Epithelial cell of proximal tubule (primary cell): ENCODE results near the gene SPATA31E1. TPM values are rescaled to one million over a fixed set of nuclear protein-coding genes. Genes with fewer than 3 reads are reported as not detected.
"Not testable (repeated sequence)": the region's sequence is repeated elsewhere in the genome, so short reads cannot be mapped to it uniquely, and the experiment has no call there.

Experiments used
- DNase-seq: peaks from one replicate; pipeline ENCODE4 v3.0.0-alpha.2; 2011; ENCODE audit warnings: low read depth
- H3K4me3 ChIP-seq: 2 replicates; pipeline ENCODE4 v1.5.1; 2011; ENCODE audit warnings: low read depth, mild to moderate bottlenecking, low read length
- total RNA-seq: library from RNA; depleted of rRNA; stranded (reverse); fragments of >200 nt; gene quantifications from 2 replicates; pipeline ENCODE4 v1.2.3, GENCODE V29; 2015
- TF ChIP-seq, protein P1 (sequence below): conservative IDR thresholded peaks from 2 replicates; pipeline ENCODE4 v1.5.1; 2012; ENCODE audit warnings: low read depth, mild to moderate bottlenecking, low read length

The SPATA31E1 gene
- total RNA-seq, 1 donor from 2014 or later, result not detected

- TF ChIP-seq, protein P1, sequence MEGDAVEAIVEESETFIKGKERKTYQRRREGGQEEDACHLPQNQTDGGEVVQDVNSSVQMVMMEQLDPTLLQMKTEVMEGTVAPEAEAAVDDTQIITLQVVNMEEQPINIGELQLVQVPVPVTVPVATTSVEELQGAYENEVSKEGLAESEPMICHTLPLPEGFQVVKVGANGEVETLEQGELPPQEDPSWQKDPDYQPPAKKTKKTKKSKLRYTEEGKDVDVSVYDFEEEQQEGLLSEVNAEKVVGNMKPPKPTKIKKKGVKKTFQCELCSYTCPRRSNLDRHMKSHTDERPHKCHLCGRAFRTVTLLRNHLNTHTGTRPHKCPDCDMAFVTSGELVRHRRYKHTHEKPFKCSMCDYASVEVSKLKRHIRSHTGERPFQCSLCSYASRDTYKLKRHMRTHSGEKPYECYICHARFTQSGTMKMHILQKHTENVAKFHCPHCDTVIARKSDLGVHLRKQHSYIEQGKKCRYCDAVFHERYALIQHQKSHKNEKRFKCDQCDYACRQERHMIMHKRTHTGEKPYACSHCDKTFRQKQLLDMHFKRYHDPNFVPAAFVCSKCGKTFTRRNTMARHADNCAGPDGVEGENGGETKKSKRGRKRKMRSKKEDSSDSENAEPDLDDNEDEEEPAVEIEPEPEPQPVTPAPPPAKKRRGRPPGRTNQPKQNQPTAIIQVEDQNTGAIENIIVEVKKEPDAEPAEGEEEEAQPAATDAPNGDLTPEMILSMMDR, result no peak
- H3K4me3 ChIP-seq, result no peak overlapping the region
Observed at GRCh38 chr9:87889882-87890252, 7.2 kb downstream of the SPATA31E1 start.

DNA sequence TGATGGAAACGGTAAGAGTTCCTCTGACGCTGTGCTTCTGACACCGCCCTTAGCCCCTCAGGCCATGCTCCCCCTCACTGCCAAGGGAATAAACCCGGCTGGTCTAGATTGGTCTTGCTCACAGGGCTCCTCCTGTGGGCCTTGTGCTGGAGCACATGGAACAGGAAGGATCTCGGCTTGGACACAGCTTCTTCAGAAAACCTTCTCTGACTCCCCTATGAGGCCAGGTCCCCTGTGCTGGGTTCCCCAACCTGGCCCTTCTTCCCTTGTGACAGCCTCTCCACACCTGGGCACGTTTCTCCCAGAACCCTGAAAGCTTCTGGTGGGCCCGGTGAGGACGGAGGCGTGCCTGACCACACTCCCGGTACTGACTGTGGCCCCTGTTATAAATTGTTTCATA, 8.2 kb downstream of the SPATA31E1 start:
- no peak for DNase-seq
- H3K4me3 ChIP-seq, result no peak overlapping the region
- TF ChIP-seq, protein P1, result no peak

More at GRCh38 chr9:87889882-87890252, 7.2 kb downstream of the SPATA31E1 start:
- DNase-seq, result no peak

- no peak for DNase-seq
- H3K4me3 ChIP-seq, result no peak overlapping the region
- TF ChIP-seq, protein P1, result no peak
Observed at GRCh38 chr9:87891754-87892153, 9.1 kb downstream of the SPATA31E1 start.

DNA sequence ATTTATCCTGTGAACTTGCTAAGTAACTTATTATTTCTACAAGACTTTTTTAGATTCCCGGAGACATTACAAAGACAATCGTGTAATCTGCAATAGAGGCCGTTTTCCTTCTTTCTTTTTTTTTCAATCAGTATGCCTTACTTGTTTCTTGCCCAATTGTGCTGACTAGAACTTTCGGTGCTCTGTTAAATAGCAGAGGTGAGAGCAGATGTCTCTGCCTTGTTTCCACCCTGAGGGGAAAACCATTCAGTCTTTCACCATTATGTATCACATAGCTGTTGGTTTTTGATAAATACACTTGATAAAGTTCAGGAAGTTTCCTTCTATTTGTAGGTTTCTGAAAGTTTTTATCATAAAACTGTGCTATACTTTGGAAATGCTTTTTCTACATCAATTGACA, 10.3 kb downstream of the SPATA31E1 start:
- TF ChIP-seq, protein P1, result no peak
- DNase-seq, result no peak
- no peak overlapping the region for H3K4me3 ChIP-seq

GRCh38 chr9:87894998-87895625, 12.4 kb downstream of the SPATA31E1 start:
- H3K4me3 ChIP-seq, result no peak overlapping the region
- no peak for DNase-seq
- TF ChIP-seq, protein P1, result no peak

- TF ChIP-seq, protein P1, result no peak
Observed at GRCh38 chr9:87896891-87897290, 14.2 kb downstream of the SPATA31E1 start.

DNA sequence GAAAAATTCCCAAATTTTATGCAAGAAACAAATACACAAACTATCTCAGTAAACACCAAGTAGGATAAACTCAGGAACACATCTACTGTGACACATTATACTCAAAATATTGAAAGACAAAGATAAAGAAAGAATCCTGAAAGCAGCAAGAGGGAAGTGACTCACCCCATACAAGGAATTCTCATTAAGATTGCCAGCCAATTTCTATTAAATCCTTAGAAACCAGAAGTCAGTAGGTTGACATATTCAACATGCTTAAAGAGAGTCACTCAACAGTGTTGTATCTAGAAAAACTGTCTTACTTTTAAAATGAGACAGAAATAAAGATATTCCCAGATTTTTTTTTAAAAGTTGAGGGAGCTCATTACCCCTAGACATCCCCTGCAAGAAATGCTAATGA, 15.5 kb downstream of the SPATA31E1 start:
- no peak overlapping the region for H3K4me3 ChIP-seq
- no peak for DNase-seq
- TF ChIP-seq, protein P1, result no peak

More at GRCh38 chr9:87896891-87897290, 14.2 kb downstream of the SPATA31E1 start:
- no peak for DNase-seq
- H3K4me3 ChIP-seq, result no peak overlapping the region

- not testable (repeated sequence) for DNase-seq, H3K4me3 ChIP-seq
Observed at GRCh38 chr9:87902371-87902770, 19.7 kb downstream of the SPATA31E1 start.
